GM12874 (cell line): ENCODE results near the gene STARD10.

Source experiments
- CTCF ChIP-seq: IDR thresholded peaks from 2 replicates; pipeline ENCODE4 v1.5.1; 2011; ENCODE audit warnings: low read depth, mild to moderate bottlenecking, control low read depth, low read length, moderate library complexity; ENCODE audit not compliant: insufficient read depth

STARD10 gene

GRCh38 chr11:72808331-72808798 lies 14.5 kb upstream of the STARD10 start:
- TF ChIP-seq CTCF = no peak

- TF ChIP-seq CTCF = no peak
These were observed 13.9 kb upstream of the STARD10 start for GRCh38 chr11:72807792-72808191.

- TF ChIP-seq CTCF = no peak
These were observed 13.3 kb upstream of the STARD10 start for GRCh38 chr11:72807021-72807693.

GRCh38 chr11:72805216-72805615 lies 11.4 kb upstream of the STARD10 start:
- no peak for TF ChIP-seq CTCF

GRCh38 chr11:72802822-72803221 lies 9.0 kb upstream of the STARD10 start:
- TF ChIP-seq CTCF = no peak

- no peak for TF ChIP-seq CTCF
These were observed 5.6 kb upstream of the STARD10 start for GRCh38 chr11:72799441-72799840.

- no peak for TF ChIP-seq CTCF
These were observed 4.5 kb upstream of the STARD10 start for GRCh38 chr11:72798361-72798760.
